Measurements from ENCODE around the gene C4orf50.

DNA sequence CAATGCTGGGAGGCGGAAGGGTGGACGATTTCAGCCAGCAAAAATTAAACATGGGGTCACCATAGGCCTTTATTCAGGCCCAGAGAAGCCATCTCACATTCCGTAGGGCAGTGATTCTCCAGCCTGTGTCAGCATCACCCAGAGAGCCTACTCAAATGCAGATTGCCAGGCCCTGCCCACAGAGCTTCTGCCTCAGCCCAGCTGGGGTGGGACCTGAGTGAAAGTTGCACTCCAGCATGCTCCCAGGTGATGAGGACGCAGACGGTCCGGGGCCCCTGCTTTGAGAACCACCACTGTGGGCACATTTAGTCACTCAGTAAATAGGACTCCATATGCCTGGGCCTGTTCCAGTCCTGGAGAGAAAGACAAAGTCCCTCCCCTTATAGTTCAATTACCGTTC is 12.4 kb upstream of the C4orf50 start:
- TF ChIP-seq EP300 (IDR thresholded peaks at IDR 0.05) = no peak
- TF ChIP-seq, protein P1, sequence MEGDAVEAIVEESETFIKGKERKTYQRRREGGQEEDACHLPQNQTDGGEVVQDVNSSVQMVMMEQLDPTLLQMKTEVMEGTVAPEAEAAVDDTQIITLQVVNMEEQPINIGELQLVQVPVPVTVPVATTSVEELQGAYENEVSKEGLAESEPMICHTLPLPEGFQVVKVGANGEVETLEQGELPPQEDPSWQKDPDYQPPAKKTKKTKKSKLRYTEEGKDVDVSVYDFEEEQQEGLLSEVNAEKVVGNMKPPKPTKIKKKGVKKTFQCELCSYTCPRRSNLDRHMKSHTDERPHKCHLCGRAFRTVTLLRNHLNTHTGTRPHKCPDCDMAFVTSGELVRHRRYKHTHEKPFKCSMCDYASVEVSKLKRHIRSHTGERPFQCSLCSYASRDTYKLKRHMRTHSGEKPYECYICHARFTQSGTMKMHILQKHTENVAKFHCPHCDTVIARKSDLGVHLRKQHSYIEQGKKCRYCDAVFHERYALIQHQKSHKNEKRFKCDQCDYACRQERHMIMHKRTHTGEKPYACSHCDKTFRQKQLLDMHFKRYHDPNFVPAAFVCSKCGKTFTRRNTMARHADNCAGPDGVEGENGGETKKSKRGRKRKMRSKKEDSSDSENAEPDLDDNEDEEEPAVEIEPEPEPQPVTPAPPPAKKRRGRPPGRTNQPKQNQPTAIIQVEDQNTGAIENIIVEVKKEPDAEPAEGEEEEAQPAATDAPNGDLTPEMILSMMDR (IDR thresholded peaks at IDR 0.05) = no peak

Measured in sigmoid colon (tissue), 4 donors.